Esophagus squamous epithelium (tissue), 4 donors: ENCODE results near the gene PGC.

Experiments used
- CTCF ChIP-seq, 6 experiments: fragments of 450-650 bp in 4 of 6; fragments of 200-600 bp in 2 of 6; sonication (generic) in 2 of 6; IDR thresholded peaks; one replicate each; pipeline ENCODE4 v1.5.1; 2016 to 2019; ENCODE audit warnings: antibody characterized with exemption in 6 of 6, mild to moderate bottlenecking in 4 of 6, moderate library complexity in 4 of 6
- POLR2A ChIP-seq, 4 donors: fragments of 450-650 bp; IDR thresholded peaks; one replicate each; pipeline ENCODE4 v1.6.1; 2017; ENCODE audit warnings: antibody characterized with exemption in 4 of 4, mild to moderate bottlenecking in 4 of 4, moderate library complexity in 3 of 4

GRCh38 chr6:41687501-41688175 lies 59.6 kb downstream of the PGC start:
- TF ChIP-seq CTCF (IDR thresholded peaks at IDR 0.05) (no peak), POLR2A (IDR thresholded peaks at IDR 0.05) (no peak)
